Measurements from ENCODE around the gene PPFIBP2.

The PPFIBP2 gene

GRCh38 chr11:7570938-7571521 is 57.2 kb downstream of the PPFIBP2 start:
- DNase-seq (ENCODE audit: low read depth): no peak
- H3K4me3 ChIP-seq (replicated peaks; ENCODE audit: low read depth, low read length): no peak overlapping the region
- TF ChIP-seq CTCF (IDR thresholded peaks at IDR 0.05; ENCODE audit: low read length, missing control alignments): no peak

GRCh38 chr11:7571640-7572000 is 57.8 kb downstream of the PPFIBP2 start:
- peak; percentile 100 for TF ChIP-seq CTCF (IDR thresholded peaks at IDR 0.05; ENCODE audit: low read length, missing control alignments)
- H3K4me3 ChIP-seq (replicated peaks; ENCODE audit: low read depth, low read length): no peak overlapping the region
- peak; percentile 80 for DNase-seq (ENCODE audit: low read depth)

- no peak for DNase-seq (ENCODE audit: low read depth)
- no peak overlapping the region for H3K4me3 ChIP-seq (replicated peaks; ENCODE audit: low read depth, low read length)
- no peak for TF ChIP-seq CTCF (IDR thresholded peaks at IDR 0.05; ENCODE audit: low read length, missing control alignments)
Measured at GRCh38 chr11:7572001-7572712, 58.4 kb downstream of the PPFIBP2 start.

- no peak for TF ChIP-seq CTCF (IDR thresholded peaks at IDR 0.05; ENCODE audit: low read length, missing control alignments)
- H3K4me3 ChIP-seq (replicated peaks; ENCODE audit: low read depth, low read length): no peak overlapping the region
- DNase-seq (ENCODE audit: low read depth): peak; percentile 25
Measured at GRCh38 chr11:7573193-7573557, 59.4 kb downstream of the PPFIBP2 start.

GRCh38 chr11:7573558-7574296 is 59.9 kb downstream of the PPFIBP2 start:
- H3K4me3 ChIP-seq (replicated peaks; ENCODE audit: low read depth, low read length): no peak overlapping the region
- no peak for TF ChIP-seq CTCF (IDR thresholded peaks at IDR 0.05; ENCODE audit: low read length, missing control alignments)
- no peak for DNase-seq (ENCODE audit: low read depth)

- no peak overlapping the region for H3K4me3 ChIP-seq (replicated peaks; ENCODE audit: low read depth, low read length)
- TF ChIP-seq CTCF (IDR thresholded peaks at IDR 0.05; ENCODE audit: low read length, missing control alignments): no peak
- peak; percentile 41 for DNase-seq (ENCODE audit: low read depth)
Measured at GRCh38 chr11:7574491-7575130, 60.8 kb downstream of the PPFIBP2 start.

Measured in fibroblast of pulmonary artery (primary cell).